Osteoblast (primary cell): ENCODE measurements around the gene SEPHS2. TPM values are rescaled to one million over a fixed set of nuclear protein-coding genes. Genes with fewer than 3 reads are reported as not detected.
"Not testable (repeated sequence)": the region's sequence is repeated elsewhere in the genome, so short reads cannot be mapped to it uniquely, and the experiment has no call there.

ENCODE experiments used
- DNase-seq: peaks from one replicate; pipeline ENCODE4 v3.0.0; 2011; ENCODE audit warnings: low spot score, mixed read lengths; ENCODE audit not compliant: insufficient read length; ENCODE audit errors: missing footprints
- H2AFZ ChIP-seq: 2 replicates; pipeline ENCODE4 v1.6.0; 2011; ENCODE audit warnings: mild to moderate bottlenecking, low read length
- H3K27ac ChIP-seq: 2 replicates; pipeline ENCODE4 v1.5.1; 2011; ENCODE audit warnings: mild to moderate bottlenecking, low read depth, low read length, moderate library complexity
- H3K27me3 ChIP-seq: 2 replicates; pipeline ENCODE4 v1.6.0; 2012; ENCODE audit warnings: mild to moderate bottlenecking, control low read depth, inconsistent platforms, low read length, moderate library complexity; ENCODE audit not compliant: insufficient read depth
- H3K36me3 ChIP-seq: 2 replicates; pipeline ENCODE4 v1.5.1; 2011; ENCODE audit warnings: mild to moderate bottlenecking, low read length, control low read depth, moderate library complexity; ENCODE audit not compliant: insufficient read depth
- H3K4me1 ChIP-seq: 2 replicates; pipeline ENCODE4 v1.5.1; 2011; ENCODE audit warnings: mild to moderate bottlenecking, low read length, control low read depth, moderate library complexity; ENCODE audit not compliant: insufficient read depth
- H3K4me2 ChIP-seq: 2 replicates; pipeline ENCODE4 v1.6.0; 2011; ENCODE audit warnings: mild to moderate bottlenecking, low read length; ENCODE audit not compliant: insufficient read depth
- H3K4me3 ChIP-seq: fragments of 200-600 bp; sonication (generic); 3 replicates; pipeline ENCODE4 v1.5.1; 2012; ENCODE audit warnings: mild to moderate bottlenecking, low read length, inconsistent platforms; ENCODE audit not compliant: insufficient read depth
- H3K79me2 ChIP-seq: 2 replicates; pipeline ENCODE4 v1.6.0; 2012; ENCODE audit warnings: mild to moderate bottlenecking, low read length, control low read depth, inconsistent platforms; ENCODE audit not compliant: insufficient read depth
- H3K9me3 ChIP-seq: 2 replicates; pipeline ENCODE4 v1.5.1; 2011; ENCODE audit warnings: low read depth, low read length, control low read depth
- H4K20me1 ChIP-seq: 2 replicates; pipeline ENCODE4 v1.6.0; 2012; ENCODE audit warnings: mild to moderate bottlenecking, low read length, control low read depth; ENCODE audit not compliant: insufficient read depth
- total RNA-seq: library from RNA; depleted of rRNA; stranded (reverse); fragments of >200 nt; gene quantifications from 2 replicates; pipeline ENCODE4 v1.2.3, GENCODE V29; 2012
- TF ChIP-seq, protein P1 (sequence below): IDR thresholded peaks from 2 replicates; pipeline ENCODE4 v1.5.1; 2011; ENCODE audit warnings: mild to moderate bottlenecking, low read depth, low read length, moderate library complexity; ENCODE audit errors: extremely low read depth

Gene SEPHS2
- total RNA-seq, 1 donor, result 20.3 TPM

GRCh38 chr16:30397056-30397455 is 48.6 kb downstream of the SEPHS2 start:
- TF ChIP-seq, protein P1, sequence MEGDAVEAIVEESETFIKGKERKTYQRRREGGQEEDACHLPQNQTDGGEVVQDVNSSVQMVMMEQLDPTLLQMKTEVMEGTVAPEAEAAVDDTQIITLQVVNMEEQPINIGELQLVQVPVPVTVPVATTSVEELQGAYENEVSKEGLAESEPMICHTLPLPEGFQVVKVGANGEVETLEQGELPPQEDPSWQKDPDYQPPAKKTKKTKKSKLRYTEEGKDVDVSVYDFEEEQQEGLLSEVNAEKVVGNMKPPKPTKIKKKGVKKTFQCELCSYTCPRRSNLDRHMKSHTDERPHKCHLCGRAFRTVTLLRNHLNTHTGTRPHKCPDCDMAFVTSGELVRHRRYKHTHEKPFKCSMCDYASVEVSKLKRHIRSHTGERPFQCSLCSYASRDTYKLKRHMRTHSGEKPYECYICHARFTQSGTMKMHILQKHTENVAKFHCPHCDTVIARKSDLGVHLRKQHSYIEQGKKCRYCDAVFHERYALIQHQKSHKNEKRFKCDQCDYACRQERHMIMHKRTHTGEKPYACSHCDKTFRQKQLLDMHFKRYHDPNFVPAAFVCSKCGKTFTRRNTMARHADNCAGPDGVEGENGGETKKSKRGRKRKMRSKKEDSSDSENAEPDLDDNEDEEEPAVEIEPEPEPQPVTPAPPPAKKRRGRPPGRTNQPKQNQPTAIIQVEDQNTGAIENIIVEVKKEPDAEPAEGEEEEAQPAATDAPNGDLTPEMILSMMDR, result no peak
- peaks cover 26% of the 10 kb centered on the region for H3K4me1 ChIP-seq
- no peaks in the 10 kb centered on the region for H3K9me3 ChIP-seq
- H3K79me2 ChIP-seq, result peaks cover 17% of the 10 kb centered on the region
- H3K36me3 ChIP-seq, result peaks cover 4% of the 10 kb centered on the region
- H3K27me3 ChIP-seq, result no peaks in the 10 kb centered on the region
- H3K4me3 ChIP-seq, result no peak overlapping the region
- no peak for DNase-seq
- no peak overlapping the region for H3K4me2 ChIP-seq
- H3K27ac ChIP-seq, result no peak overlapping the region
- H2AFZ ChIP-seq, result no peak overlapping the region
- H4K20me1 ChIP-seq, result no peaks in the 10 kb centered on the region

DNA sequence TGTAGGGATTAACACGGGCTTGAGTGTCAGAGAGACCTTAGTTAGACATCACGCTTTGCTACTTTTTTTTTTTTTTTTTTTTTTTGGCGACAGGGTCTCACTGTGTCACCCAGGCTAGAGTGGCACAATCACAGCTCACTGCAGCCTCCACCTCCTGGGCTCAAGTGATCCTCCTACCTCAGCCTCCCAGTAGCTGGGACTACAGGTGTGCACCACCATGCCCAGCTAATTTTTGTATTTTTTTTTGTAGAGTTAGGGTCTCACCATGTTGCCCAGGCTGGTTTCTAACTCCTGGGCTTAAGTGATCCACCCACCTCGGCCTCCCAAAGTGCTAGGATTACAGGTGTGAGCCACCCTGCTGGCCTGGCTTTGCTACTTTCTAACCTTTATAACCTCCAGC is 49.0 kb downstream of the SEPHS2 start:
- H3K4me1 ChIP-seq, result peaks cover 26% of the 10 kb centered on the region
- H4K20me1 ChIP-seq, H3K4me2 ChIP-seq, DNase-seq, H3K4me3 ChIP-seq, H3K9me3 ChIP-seq, H3K36me3 ChIP-seq, H3K27me3 ChIP-seq, H3K27ac ChIP-seq, H2AFZ ChIP-seq: not testable (repeated sequence)
- H3K79me2 ChIP-seq, result peaks cover 17% of the 10 kb centered on the region

DNA sequence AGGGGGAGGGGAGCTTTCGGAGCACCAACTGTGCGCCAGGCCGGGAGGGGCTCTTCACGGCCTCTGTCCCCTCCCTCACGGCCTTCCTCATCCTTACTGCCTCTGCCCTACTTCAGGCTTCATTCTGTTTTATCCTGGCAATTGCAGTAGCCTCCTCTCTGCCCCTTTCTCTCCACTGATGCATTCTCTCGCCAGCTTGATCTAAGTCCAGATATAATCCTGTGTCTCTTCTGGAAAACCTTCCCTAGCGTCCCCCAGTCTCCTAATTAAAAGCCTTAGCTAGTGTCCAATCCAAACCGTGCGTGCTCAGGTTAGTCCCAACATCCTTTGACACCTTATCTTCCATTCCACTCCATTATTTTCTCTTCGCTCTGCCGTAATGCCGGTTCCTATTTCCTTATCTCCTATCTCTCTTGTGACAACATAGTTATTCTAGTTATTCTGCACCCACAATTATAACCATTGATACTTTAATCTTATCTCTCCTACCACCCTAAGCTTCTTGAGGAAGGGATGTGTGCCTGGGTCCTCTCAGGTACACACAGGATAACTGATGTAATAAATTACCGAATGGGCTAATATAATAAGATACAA is 49.6 kb downstream of the SEPHS2 start:
- H2AFZ ChIP-seq, result peak overlapping the region; percentile 76
- no peaks in the 10 kb centered on the region for H3K9me3 ChIP-seq
- peaks cover 17% of the 10 kb centered on the region for H3K79me2 ChIP-seq
- H3K36me3 ChIP-seq, result peaks cover 4% of the 10 kb centered on the region
- peak overlapping the region; percentile 41 for H3K27ac ChIP-seq
- H3K27me3 ChIP-seq, result no peaks in the 10 kb centered on the region
- peaks cover 26% of the 10 kb centered on the region for H3K4me1 ChIP-seq
- H4K20me1 ChIP-seq, result no peaks in the 10 kb centered on the region
- TF ChIP-seq, protein P1, result no peak
- peak overlapping the region; percentile 86 for H3K4me2 ChIP-seq
- no peak for DNase-seq
- H3K4me3 ChIP-seq, result peak overlapping the region; percentile 92

DNA sequence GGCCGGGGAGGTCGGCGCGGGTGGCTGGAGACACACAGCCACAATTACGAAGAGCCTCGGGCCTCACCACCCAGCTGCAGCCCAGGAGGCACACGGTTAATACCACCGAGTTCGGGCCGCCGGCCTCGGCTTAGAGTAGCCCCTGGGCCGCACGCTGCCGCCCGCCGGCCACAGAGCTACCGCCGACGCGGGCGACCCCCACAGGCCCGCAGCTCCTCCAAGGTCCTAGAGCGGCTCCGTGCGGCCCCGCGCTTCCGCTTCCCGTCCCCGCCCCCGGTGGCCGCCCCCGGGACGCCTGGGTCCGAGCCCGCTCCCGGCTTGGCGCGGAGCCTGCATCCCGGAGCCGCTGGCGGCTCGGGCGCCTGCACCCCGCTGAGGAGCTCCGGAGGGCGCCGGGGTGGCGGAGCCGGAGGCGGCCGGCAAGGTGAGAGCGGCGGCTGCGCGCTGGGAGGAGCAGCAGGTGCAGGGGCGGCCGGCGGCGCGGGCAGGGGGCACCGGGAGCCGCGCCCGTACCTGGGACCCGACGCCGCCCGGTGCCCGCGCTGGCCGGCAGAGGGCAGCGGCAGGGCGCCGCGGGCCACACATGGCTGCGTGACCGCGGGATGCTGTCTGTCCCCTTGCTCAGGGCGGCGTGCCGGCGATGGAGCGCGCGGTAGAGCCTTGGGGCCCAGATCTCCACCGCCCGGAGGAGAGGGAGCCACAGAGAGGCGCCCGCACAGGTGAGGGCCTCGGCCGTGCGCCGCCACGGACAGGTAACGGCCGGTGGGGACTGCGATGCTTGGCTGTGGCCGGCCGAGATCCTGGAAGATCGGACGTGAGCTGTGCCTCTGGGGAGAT is 50.3 kb downstream of the SEPHS2 start, which contains the start of gene ZNF48:
Gene ZNF48, plus strand, starts transcription at position 266 of the 837 bp plus-strand sequence. Its CDS starts 375 bp downstream, at position 641.
- H2AFZ ChIP-seq, result peak within 1 kb of the TSS; percentile 89
- no peaks in the 10 kb centered on the region for H3K27me3 ChIP-seq
- peak within 1 kb of the TSS; percentile 92 for H3K4me3 ChIP-seq
- no peaks in the 10 kb centered on the region for H4K20me1 ChIP-seq
- DNase-seq, result peak; percentile 99
- H3K9me3 ChIP-seq, result no peaks in the 10 kb centered on the region
- TF ChIP-seq, protein P1, result no peak
- H3K4me2 ChIP-seq, result peak within 1 kb of the TSS; percentile 86
- H3K27ac ChIP-seq, result peak within 1 kb of the TSS; percentile 69
- H3K4me1 ChIP-seq, result peaks cover 26% of the 10 kb centered on the region
- peaks cover 4% of the 10 kb centered on the region for H3K36me3 ChIP-seq
- H3K79me2 ChIP-seq, result peaks cover 17% of the 10 kb centered on the region
